ENCODE results near the gene PHF21A. TPM values are rescaled to one million over a fixed set of nuclear protein-coding genes. Genes with fewer than 3 reads are reported as not detected.
A peak's percentile ranks its signal among the peaks of the same experiment; 100 is the strongest.
"Not testable (repeated sequence)": the region's sequence is repeated elsewhere in the genome, so short reads cannot be mapped to it uniquely, and the experiment has no call there.

Gene PHF21A
- total RNA-seq, 1 experiment from 2014 or later = 5.9 TPM

- DNase-seq (ENCODE audit: low spot score) = peak; percentile 62
These were observed 631 bp downstream of the PHF21A start for GRCh38 chr11:46120346-46121300.

DNA sequence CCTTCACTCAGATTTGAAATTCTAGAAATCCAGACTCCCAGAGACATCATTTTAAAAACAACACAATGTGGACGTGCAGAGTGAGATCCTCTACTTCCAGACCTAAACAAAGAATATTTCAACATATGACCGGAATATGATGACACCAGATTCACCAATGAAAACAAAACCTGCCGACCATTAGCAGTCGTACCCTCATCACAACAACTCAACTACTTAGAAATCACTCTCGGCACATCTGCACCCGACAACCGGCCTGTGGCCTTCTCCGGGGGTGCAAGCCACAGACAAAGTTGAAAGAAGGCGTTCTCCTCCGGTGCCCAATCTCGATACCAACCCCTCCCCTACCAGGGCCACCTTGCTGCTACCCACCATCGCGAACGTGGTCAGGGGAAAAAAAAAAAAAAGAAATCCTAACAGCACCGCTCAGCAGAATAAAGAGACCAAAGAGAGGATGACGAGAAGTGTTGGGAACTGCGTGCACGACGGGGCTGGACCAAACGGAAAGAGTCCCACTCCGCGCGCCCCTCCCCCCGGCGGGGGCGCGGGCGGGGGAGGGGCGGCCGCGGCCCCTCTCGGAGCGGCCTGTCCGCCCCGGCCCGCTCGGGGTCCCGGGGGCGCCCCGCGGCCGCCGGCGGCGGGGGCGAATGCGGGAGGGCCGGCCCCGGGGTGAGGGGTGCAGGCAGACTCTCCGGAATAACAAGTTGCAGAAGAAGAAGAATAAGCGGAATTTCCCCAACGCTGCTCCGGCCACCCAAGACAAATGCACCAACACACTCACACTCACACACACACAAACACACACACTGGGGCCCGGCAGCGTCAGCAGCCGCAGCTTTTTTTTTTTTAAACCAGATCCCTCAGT lies 1.7 kb downstream of the PHF21A start:
- peak; percentile 37 for DNase-seq (ENCODE audit: low spot score)

GRCh38 chr11:46118702-46119351 lies 2.4 kb downstream of the PHF21A start:
- no peak for DNase-seq (ENCODE audit: low spot score)

DNA sequence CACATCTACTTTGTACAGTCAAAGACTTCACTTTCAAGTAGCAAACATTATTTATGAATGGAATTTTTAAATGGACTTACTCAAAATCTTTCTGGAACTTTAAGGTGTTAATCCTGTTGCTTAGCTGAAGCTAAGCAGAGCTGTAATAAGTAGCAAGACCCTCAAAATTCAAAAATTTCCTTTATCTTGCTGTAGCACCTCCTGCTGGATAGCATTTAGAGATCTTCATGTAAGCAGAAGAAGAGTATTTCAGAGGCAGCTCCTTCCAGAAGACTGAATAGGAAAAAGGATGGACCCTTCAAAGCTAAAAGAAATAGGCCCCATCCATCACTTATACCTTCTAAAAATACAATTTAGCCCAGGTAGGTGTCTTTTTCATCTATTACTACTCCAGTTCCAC lies 3.4 kb downstream of the PHF21A start:
- no peak for DNase-seq (ENCODE audit: low spot score)

DNA sequence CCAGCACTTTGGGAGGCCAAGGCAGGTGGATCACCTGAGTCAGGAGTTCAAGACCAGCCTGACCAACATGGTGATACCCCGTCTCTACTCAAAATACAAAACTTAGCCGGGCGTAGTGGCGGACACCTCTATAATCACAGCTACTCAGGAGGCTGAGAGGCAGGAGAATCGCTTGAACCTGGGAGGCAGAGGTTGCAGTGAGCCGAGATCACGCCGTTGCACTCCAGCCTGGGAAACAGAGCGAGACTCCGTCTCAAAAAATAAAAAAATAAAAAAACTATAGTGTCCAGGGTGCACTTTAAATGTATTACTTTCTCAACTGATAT lies 4.6 kb downstream of the PHF21A start:
- not testable (repeated sequence) for DNase-seq (ENCODE audit: low spot score)

GRCh38 chr11:46116007-46116711 lies 5.1 kb downstream of the PHF21A start:
- DNase-seq (ENCODE audit: low spot score) = no peak

DNA sequence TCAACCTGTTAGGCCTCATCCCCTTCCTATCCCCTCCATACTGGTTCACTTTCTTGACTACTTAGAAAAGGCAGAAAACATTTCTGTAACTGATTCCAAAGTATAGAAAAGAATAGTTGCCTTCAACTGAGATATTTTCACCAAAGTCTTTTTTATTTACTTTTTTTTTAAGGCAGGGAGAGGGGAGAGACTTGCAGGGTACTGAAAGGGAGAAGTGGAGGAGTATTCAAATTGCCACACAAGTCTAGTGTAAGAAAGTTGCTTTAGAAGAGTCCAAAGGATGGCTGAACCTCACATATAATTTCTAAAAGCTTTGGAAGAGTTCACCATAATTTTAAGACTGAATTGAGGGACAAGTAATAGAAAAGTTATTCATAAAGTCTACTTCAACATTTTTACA lies 6.3 kb downstream of the PHF21A start:
- DNase-seq (ENCODE audit: low spot score) = no peak

GRCh38 chr11:46114378-46114777 lies 6.9 kb downstream of the PHF21A start:
- no peak for DNase-seq (ENCODE audit: low spot score)

- peak; percentile 69 for DNase-seq (ENCODE audit: low spot score)
These were observed 8.2 kb downstream of the PHF21A start for GRCh38 chr11:46112961-46113607.

DNA sequence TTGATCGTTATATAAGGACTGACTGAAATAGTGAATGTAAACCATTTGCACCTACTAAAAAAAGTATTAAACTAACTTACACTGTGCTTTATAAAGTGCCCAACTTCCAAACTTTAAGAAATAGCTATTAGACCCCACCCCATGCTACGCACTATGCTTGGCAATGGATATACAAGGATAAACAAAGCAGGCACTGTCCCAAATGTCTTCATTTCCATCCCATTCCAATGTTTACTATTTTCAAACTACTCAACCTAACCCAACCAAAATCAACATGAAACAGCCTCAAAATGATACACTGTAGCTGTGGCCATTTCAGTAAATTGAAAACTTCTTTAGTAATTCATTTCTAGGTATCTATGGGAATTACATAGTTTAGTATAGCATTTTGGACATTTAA lies 12.5 kb downstream of the PHF21A start:
- no peak for DNase-seq (ENCODE audit: low spot score)

DNA sequence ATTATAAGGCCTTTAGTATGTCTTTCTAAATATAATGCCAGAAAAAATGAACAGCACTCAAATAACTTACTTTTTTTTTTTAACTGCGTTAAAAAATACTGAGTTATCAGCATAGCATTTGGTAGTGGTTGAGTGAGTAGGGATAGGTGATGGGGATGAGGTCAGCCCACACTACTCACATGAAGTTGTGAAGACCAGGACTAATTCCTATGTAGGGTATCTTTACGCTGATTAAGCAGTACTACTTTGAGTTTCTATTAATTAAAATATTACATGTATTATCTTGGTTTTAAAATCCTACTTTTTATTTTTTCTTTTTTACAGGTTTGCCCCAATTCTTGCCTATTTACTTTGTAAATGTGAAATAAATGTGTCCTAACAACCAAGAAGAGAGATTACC lies 13.5 kb downstream of the PHF21A start:
- DNase-seq (ENCODE audit: low spot score) = no peak

- DNase-seq (ENCODE audit: low spot score) = no peak
These were observed 13.9 kb downstream of the PHF21A start for GRCh38 chr11:46107408-46107718.

GRCh38 chr11:46106530-46107407 lies 14.5 kb downstream of the PHF21A start:
- DNase-seq (ENCODE audit: low spot score) = no peak

DNA sequence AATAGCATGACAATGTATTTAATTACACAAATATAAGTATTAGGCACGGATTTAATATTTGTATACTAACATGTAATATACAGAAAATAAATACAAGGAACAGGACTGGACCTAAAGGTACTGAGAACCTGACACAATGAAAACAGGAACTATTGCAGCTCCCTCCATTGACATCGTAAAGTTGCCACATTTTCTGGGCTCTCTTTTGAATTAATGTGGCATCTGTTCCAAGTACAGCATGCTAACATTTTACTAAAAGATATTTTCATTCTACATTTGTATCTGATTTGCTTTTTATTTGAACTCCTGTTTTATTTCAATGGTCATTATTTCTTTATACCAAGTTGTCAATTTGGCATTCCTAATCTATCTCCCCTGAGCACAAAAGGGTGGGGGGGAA lies 15.3 kb downstream of the PHF21A start:
- DNase-seq (ENCODE audit: low spot score) = no peak

GRCh38 chr11:46105134-46105628 lies 16.1 kb downstream of the PHF21A start:
- DNase-seq (ENCODE audit: low spot score) = no peak

DNA sequence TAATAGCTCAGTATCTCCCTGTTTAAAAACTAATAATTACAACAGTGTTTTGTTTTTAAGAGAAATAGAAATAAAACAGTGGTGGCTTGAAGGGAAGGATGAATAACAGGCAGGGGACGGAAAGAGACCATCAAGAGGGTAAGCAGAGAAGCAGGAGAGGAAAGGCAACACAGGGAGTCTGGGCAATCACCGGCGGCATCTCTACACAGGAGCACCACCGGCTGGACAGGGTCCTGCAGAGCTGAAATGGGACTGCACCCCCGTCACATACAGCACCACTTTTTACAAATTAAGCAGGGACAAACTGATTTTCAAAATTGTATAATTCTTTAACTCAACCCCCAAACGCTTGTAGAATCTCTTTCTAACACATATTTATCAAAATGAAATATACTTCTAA lies 18.4 kb downstream of the PHF21A start:
- DNase-seq (ENCODE audit: low spot score) = no peak

- no peak for DNase-seq (ENCODE audit: low spot score)
These were observed 20.6 kb downstream of the PHF21A start for GRCh38 chr11:46100670-46101069.

- no peak for DNase-seq (ENCODE audit: low spot score)
These were observed 21.3 kb downstream of the PHF21A start for GRCh38 chr11:46099963-46100316.

GRCh38 chr11:46090375-46090774 lies 30.9 kb downstream of the PHF21A start:
- DNase-seq (ENCODE audit: low spot score) = no peak

GRCh38 chr11:46079662-46080061 lies 41.6 kb downstream of the PHF21A start:
- no peak for DNase-seq (ENCODE audit: low spot score)
